ENCODE data around the gene ZBTB7C.

The ZBTB7C gene

DNA sequence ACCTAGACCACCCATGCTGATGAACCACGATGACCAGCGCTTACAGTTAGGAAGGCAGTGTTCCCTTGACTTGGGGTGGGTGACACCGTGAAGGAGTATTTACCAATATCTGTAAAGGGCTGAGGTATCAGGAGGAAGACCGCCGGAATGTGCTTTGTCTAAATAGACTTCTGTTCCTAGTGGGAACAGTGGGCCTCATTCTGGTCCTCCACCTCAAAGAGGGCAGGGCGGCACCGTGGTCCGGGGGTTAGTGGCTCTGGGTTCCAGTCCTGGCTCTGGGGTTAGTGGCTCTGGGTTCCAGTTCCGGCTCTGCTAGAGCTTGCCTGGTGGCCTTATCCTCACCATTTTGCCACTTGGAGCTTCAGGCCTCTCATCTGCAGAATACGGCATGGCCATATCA lies 387.2 kb downstream of the ZBTB7C start:
- no peak for DNase-seq (ENCODE audit: low read depth, low spot score)
- Histone ChIP-seq H3K9ac (ENCODE audit: insufficient read length, low read depth) (no peak overlapping the region), H3K4me1 (ENCODE audit: insufficient read depth, insufficient read length) (no peaks in the 10 kb centered on the region), H3K36me3 (ENCODE audit: insufficient read depth, insufficient read length, low read length) (no peaks in the 10 kb centered on the region), H3K27me3 (ENCODE audit: insufficient read depth, insufficient read length) (no peaks in the 10 kb centered on the region), H3K9me3 (ENCODE audit: insufficient read depth, low read length) (no peaks in the 10 kb centered on the region), H3K4me3 (ENCODE audit: insufficient read length, low read depth) (no peak overlapping the region)
- TF ChIP-seq SUZ12 (IDR thresholded peaks at IDR 0.05; ENCODE audit: extremely low read depth, insufficient read depth, insufficient read length) (no peak), YY1 (IDR thresholded peaks at IDR 0.05; ENCODE audit: insufficient read depth, insufficient read length) (no peak)

DNA sequence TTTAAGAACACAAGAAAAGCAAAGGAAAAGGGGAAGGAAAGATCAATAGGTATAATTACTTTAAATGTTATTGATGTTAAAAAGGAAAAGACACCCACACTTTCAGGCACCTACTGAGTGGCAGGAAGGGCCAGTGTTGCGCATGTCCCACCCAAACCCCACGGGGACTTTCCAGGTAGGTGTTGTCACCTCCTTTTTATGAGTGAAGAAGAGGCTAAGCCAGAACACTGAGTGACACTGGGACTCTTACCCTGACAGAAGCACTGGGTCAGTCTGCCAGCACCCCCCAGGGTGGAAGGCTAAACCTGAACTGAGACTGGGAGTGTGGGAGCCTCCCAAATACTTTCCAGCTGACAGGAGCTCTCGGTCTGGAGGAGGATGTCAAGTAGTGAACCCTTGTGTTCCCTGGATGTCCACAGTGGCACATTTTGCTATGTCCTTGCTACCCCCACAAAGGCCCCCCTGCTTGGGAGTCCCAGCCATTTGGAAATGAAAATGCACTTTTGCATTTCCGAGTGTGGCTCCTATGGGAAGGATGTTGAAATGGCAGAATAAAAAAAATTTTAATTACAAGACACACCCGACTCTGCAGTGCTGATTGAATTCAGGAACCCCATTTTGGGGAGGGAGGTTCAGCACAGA lies 387.8 kb downstream of the ZBTB7C start:
- no peak for DNase-seq (ENCODE audit: low read depth, low spot score)
- TF ChIP-seq YY1 (IDR thresholded peaks at IDR 0.05; ENCODE audit: insufficient read depth, insufficient read length), result no peak
- TF ChIP-seq ZNF274 (IDR thresholded peaks at IDR 0.05; ENCODE audit: low read depth, low read length), result no peak
- no peak for TF ChIP-seq SUZ12 (IDR thresholded peaks at IDR 0.05; ENCODE audit: extremely low read depth, insufficient read depth, insufficient read length)
- Histone ChIP-seq H3K9me3 (ENCODE audit: insufficient read depth, low read length) (no peaks in the 10 kb centered on the region), H3K36me3 (ENCODE audit: insufficient read depth, insufficient read length, low read length) (no peaks in the 10 kb centered on the region), H3K9ac (ENCODE audit: insufficient read length, low read depth) (no peak overlapping the region), H3K4me1 (ENCODE audit: insufficient read depth, insufficient read length) (no peaks in the 10 kb centered on the region), H3K4me3 (ENCODE audit: insufficient read length, low read depth) (no peak overlapping the region), H3K27me3 (ENCODE audit: insufficient read depth, insufficient read length) (no peaks in the 10 kb centered on the region)

DNA sequence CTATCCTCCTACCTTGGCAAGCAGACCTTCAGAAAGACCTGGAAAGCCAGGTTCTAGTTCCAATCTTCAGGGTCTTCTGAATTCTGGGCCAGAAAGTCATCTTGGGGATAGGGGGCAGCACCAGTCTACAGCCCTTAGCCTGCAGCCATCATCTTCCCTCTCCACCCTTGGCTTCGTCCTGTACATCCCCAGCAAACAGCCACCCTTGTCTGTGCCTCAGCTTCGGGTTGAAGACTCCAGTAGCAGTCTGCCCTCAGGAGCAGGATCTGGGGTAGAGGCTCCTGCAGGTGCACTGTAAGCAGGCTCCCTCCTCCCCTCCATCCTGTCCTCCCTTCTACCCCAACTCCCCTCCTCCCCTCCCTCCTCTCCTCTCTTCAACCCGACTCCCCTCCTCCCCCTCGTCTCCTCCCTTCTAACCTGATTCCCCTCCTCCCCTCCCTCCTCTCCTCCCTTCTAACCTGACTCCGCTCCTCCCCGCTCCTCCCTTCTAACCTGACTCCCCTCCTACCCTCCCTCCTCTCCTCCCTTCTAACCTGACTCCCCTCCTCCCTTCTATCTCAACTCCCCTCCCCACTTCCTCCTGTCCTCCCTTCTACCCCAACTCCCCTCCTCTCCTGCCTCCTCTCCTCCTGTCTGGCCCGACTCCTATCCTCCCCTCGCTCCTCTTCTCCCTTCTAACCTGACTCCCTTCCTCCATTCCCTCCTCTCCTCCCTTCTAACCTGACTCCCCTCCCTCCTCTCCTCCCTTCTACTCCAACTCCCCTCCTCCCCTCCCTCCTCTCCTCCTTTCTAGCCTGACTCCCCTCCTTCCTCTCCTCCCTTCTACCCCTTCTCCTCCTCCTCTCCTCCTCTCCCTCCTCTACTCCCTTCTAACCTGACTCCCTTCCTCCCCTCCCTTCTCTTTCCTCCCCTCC lies 388.6 kb downstream of the ZBTB7C start:
- TF ChIP-seq SUZ12 (IDR thresholded peaks at IDR 0.05; ENCODE audit: extremely low read depth, insufficient read depth, insufficient read length) (no peak), YY1 (IDR thresholded peaks at IDR 0.05; ENCODE audit: insufficient read depth, insufficient read length) (no peak), ZNF274 (IDR thresholded peaks at IDR 0.05; ENCODE audit: low read depth, low read length) (no peak)

DNA sequence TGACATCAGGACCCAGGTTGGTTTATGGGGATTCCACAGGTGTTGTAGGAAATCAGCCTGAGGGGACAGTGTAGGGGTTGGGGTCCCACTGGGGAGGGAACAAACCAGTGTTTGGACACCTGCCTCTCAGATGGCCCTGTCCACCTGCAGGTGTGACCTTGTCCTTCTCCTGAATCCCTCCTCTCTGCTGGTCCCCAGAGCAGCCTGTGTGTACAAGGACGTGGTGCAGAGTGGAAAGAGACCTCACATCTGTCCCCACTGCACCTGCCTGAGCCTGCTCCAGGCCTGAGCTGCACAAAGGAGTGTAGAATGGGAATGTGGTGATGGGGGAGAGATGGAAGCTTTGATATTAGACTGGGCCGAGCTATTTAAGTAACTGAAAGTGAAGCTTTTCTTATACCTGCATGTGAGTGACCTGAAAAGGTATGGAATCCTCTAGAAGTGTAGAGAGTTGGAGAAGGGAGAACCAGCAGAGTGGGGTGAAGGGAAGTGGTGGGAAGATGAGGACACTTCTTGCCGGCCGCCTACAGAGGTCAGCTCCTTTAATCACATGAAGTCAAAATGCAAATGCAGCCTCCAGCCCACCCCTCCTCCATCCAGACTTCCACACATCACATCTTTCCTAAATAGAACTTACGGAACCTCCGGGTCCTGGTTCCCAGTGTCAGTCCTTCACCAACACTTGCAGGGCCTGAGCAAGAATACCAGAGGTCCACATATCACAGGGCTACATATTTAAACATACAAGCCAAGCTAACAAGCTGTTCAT lies 389.4 kb downstream of the ZBTB7C start:
- Histone ChIP-seq H3K27me3 (ENCODE audit: insufficient read depth, insufficient read length) (no peaks in the 10 kb centered on the region), H3K36me3 (ENCODE audit: insufficient read depth, insufficient read length, low read length) (no peaks in the 10 kb centered on the region), H3K4me3 (ENCODE audit: insufficient read length, low read depth) (no peak overlapping the region), H3K9ac (ENCODE audit: insufficient read length, low read depth) (no peak overlapping the region), H3K4me1 (ENCODE audit: insufficient read depth, insufficient read length) (no peaks in the 10 kb centered on the region), H3K9me3 (ENCODE audit: insufficient read depth, low read length) (no peaks in the 10 kb centered on the region)
- no peak for DNase-seq (ENCODE audit: low read depth, low spot score)
- TF ChIP-seq ZNF274 (IDR thresholded peaks at IDR 0.05; ENCODE audit: low read depth, low read length), result no peak
- TF ChIP-seq SUZ12 (IDR thresholded peaks at IDR 0.05; ENCODE audit: extremely low read depth, insufficient read depth, insufficient read length), result no peak
- no peak for TF ChIP-seq YY1 (IDR thresholded peaks at IDR 0.05; ENCODE audit: insufficient read depth, insufficient read length)

More for the DNA sequence above, 388.6 kb downstream of the ZBTB7C start:
- no peak overlapping the region for H3K4me3 ChIP-seq (ENCODE audit: insufficient read length, low read depth)
- no peaks in the 10 kb centered on the region for H3K4me1 ChIP-seq (ENCODE audit: insufficient read depth, insufficient read length)
- H3K9ac ChIP-seq (ENCODE audit: insufficient read length, low read depth), result no peak overlapping the region
- H3K27me3 ChIP-seq (ENCODE audit: insufficient read depth, insufficient read length), result no peaks in the 10 kb centered on the region
- H3K9me3 ChIP-seq (ENCODE audit: insufficient read depth, low read length), result no peaks in the 10 kb centered on the region
- H3K36me3 ChIP-seq (ENCODE audit: insufficient read depth, insufficient read length, low read length), result no peaks in the 10 kb centered on the region
- no peak for DNase-seq (ENCODE audit: low read depth, low spot score)

DNA sequence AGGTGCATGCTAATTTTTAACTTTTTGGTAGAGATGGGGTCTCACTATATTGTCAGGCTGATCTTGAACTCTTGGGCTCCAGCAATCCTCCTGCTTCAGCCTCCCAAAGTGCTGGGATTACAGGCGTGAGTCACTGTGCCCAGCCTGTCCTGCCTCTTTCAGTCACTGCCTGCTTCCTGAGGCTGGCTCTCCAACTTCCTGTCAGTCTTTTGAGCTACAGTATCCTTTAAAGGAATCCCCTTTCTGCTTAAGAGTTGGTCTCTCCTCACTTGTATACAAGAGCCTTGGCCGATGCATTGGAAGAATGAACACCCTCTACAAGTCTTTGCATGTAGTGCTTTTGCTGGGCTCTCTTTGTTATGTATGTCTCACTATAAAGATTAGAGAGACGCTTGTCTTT lies 390.3 kb downstream of the ZBTB7C start:
- TF ChIP-seq YY1 (IDR thresholded peaks at IDR 0.05; ENCODE audit: insufficient read depth, insufficient read length) (no peak), SUZ12 (IDR thresholded peaks at IDR 0.05; ENCODE audit: extremely low read depth, insufficient read depth, insufficient read length) (no peak), ZNF274 (IDR thresholded peaks at IDR 0.05; ENCODE audit: low read depth, low read length) (no peak)
- Histone ChIP-seq H3K4me1 (ENCODE audit: insufficient read depth, insufficient read length) (no peaks in the 10 kb centered on the region), H3K9me3 (ENCODE audit: insufficient read depth, low read length) (no peaks in the 10 kb centered on the region), H3K4me3 (ENCODE audit: insufficient read length, low read depth) (no peak overlapping the region), H3K9ac (ENCODE audit: insufficient read length, low read depth) (no peak overlapping the region), H3K27me3 (ENCODE audit: insufficient read depth, insufficient read length) (no peaks in the 10 kb centered on the region), H3K36me3 (ENCODE audit: insufficient read depth, insufficient read length, low read length) (no peaks in the 10 kb centered on the region)
- DNase-seq (ENCODE audit: low read depth, low spot score), result no peak

DNA sequence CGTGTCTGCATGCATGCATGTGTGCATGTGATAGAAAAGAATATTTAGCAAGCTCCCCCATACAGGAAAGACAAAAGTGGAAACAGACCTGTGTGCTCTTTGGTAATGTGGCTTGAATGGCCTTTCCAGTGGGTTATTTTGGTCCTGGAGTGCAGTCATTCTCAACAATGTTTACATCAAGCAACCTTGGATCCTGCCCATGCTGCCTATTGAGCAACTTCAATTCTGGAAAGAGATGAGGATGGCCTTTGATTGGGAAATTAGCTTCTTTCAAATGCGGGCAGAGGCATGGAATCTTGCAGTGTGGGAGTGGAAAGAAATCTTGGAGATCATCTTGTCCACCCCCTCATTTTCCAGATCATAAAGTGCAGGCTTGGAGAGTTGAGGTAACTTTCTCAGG lies 391.5 kb downstream of the ZBTB7C start:
- no peaks in the 10 kb centered on the region for H3K4me1 ChIP-seq (ENCODE audit: insufficient read depth, insufficient read length)
- no peak for TF ChIP-seq ZNF274 (IDR thresholded peaks at IDR 0.05; ENCODE audit: low read depth, low read length)
- TF ChIP-seq SUZ12 (IDR thresholded peaks at IDR 0.05; ENCODE audit: extremely low read depth, insufficient read depth, insufficient read length), result no peak
- no peak for TF ChIP-seq YY1 (IDR thresholded peaks at IDR 0.05; ENCODE audit: insufficient read depth, insufficient read length)
- no peak overlapping the region for H3K4me3 ChIP-seq (ENCODE audit: insufficient read length, low read depth)
- H3K9me3 ChIP-seq (ENCODE audit: insufficient read depth, low read length), result no peaks in the 10 kb centered on the region
- no peaks in the 10 kb centered on the region for H3K27me3 ChIP-seq (ENCODE audit: insufficient read depth, insufficient read length)
- H3K36me3 ChIP-seq (ENCODE audit: insufficient read depth, insufficient read length, low read length), result no peaks in the 10 kb centered on the region
- H3K9ac ChIP-seq (ENCODE audit: insufficient read length, low read depth), result no peak overlapping the region
- DNase-seq (ENCODE audit: low read depth, low spot score), result no peak

DNA sequence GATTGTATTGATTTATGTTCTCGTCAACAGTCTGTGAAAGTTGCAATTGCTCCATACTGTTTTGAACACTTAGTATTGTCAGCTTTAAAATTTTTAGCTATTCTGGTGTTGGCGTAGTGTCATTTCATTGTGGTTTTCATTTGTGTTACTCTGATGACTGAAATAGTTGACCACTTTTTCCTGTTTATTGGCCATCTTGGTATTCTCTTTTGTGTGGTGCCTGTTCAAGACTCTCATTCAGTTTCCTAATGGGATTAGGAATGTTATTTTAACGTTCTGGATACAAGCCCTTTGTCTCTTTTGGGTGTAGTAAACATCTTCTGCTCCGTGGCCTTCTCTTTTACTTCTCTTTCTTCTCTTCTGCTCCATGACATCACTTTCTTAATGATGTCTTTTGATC lies 396.0 kb downstream of the ZBTB7C start:
- no peaks in the 10 kb centered on the region for H3K27me3 ChIP-seq (ENCODE audit: insufficient read depth, insufficient read length)
- H3K36me3 ChIP-seq (ENCODE audit: insufficient read depth, insufficient read length, low read length), result no peaks in the 10 kb centered on the region
- H3K4me3 ChIP-seq (ENCODE audit: insufficient read length, low read depth), result no peak overlapping the region
- H3K4me1 ChIP-seq (ENCODE audit: insufficient read depth, insufficient read length), result peaks cover 2% of the 10 kb centered on the region
- DNase-seq (ENCODE audit: low read depth, low spot score), result no peak
- no peak for TF ChIP-seq SUZ12 (IDR thresholded peaks at IDR 0.05; ENCODE audit: extremely low read depth, insufficient read depth, insufficient read length)
- no peak for TF ChIP-seq ZNF274 (IDR thresholded peaks at IDR 0.05; ENCODE audit: low read depth, low read length)
- no peak for TF ChIP-seq YY1 (IDR thresholded peaks at IDR 0.05; ENCODE audit: insufficient read depth, insufficient read length)
- no peak overlapping the region for H3K9ac ChIP-seq (ENCODE audit: insufficient read length, low read depth)
- no peaks in the 10 kb centered on the region for H3K9me3 ChIP-seq (ENCODE audit: insufficient read depth, low read length)

All from NT2/D1 (cell line).